HG03159 (cell line): Measurements from ENCODE around the gene OSBPL8.
A peak's percentile ranks its signal among the peaks of the same experiment; 100 is the strongest.
"Not testable (repeated sequence)": the region's sequence is repeated elsewhere in the genome, so short reads cannot be mapped to it uniquely, and the experiment has no call there.

Experiments
- ATAC-seq: cut with Tn5 transposase; IDR thresholded peaks from one replicate; pipeline ENCODE4 v1.9.1; 2021; ENCODE audit warnings: mild to moderate bottlenecking, moderate library complexity; ENCODE audit not compliant: unreplicated experiment

Gene OSBPL8

GRCh38 chr12:76428117-76428516 lies 131.5 kb downstream of the OSBPL8 start:
- no peak for ATAC-seq

DNA sequence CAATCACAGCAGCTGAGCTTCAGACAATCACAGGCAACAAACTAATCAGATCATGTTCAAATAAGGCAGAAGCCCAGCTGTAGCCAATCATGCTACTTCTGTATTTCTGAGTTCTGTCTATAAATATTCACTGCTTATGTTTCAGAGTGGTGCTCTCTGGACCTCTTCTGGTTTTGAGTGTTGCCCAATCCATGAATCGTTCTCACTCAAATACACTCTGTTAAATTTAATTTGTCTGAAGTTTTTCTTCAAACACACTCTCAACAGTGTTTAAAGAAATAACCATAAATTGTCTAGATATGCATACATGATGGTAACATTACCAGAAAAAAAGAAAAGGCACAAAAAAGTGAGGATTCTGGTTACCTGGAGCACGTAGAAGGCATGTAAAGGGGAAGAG lies 133.4 kb downstream of the OSBPL8 start:
- ATAC-seq: no peak

DNA sequence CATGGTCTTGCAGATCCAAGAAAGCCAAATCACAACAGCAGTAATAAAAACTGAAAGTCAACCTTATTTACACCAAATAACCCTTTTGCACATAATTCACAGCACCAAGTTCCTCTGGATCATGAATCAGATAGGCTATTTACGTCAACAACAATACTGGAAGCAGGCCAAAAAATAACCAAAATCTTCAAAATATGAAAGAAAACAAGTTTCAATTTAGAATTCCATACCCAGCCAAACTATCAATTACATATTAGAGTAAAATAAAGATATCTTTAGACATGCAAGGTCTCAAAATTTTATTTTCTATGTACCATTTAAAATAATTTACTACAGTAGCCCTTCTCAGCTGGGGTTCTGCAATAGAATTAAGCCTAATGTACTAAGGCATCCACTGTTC lies 134.6 kb downstream of the OSBPL8 start:
- ATAC-seq: no peak

DNA sequence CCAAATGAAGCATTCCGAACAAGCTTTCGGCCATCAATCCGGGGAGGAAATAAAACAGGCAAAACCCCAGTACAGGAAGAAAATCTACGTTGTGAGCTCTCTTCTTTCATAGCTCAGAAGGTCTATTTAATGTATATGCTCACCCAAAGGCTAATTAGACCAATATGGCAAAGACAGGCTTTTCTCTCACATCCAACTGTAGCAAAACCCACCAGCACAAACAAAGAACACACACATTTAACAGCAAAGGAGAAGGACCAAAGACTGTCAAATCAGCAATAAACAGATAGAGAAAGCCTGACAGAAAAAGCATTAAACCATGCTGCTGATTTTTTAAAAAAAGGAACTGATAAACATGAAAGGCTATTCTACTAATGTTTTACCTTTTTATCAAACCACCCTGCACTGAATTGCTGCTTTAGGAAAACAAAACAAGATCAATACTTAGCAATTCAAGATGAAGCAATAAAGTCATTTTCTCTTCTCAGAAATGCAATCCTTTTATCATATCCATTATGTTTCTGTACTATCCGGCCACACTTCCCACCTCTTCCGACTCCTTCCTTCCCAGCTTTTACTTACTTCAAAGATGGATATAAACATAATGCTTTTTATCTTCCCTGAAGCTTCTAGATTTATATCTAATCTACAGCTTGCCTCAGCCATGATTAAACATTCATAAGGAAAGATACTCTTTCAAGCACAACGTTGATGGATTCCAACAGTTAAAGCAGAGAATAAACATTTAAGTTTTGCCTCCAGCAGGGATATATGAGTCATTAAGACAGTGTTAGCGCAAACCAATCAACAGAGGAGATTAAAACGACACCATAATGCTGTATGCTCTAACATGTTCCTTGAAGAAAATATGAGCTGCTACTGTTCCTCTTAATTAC lies 136.8 kb downstream of the OSBPL8 start:
- ATAC-seq: no peak

GRCh38 chr12:76422154-76422542 lies 137.4 kb downstream of the OSBPL8 start:
- no peak for ATAC-seq

DNA sequence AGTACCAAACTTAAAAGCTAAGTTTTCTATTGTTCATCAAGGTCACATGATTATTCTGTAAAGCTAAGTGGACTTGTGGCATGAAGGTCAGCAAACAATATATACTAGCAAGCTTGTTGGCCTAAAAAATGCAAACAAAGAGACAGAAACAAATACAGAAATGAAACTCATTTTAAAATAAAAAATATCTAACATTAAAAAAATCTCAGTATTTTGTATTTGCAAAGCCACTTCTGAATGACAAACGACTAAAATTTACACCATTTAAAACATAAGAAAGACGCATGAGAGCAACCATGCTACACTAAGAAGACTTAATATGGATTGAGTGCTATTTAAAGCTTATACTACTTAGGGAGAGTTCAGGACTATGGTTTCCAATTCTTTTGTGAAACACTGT lies 138.5 kb downstream of the OSBPL8 start:
- no peak for ATAC-seq

DNA sequence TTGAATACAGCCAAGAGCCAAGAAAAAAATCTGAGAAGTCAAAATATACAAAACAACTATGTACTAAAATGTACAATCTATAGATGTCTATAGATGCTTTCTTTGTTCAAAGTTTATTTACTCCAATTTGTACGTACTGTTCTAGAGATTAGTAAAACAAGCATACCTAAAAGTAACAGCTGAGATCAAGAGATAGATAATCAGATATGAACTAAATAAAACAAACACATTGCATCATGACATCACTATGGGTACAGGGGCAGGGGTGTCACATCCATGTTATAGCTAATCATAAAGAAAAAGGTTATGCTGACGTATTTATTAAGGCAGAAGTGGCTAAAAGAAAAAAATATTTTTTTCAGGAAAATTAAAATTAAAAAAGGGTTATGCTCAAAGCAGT lies 139.3 kb downstream of the OSBPL8 start:
- no peak for ATAC-seq

DNA sequence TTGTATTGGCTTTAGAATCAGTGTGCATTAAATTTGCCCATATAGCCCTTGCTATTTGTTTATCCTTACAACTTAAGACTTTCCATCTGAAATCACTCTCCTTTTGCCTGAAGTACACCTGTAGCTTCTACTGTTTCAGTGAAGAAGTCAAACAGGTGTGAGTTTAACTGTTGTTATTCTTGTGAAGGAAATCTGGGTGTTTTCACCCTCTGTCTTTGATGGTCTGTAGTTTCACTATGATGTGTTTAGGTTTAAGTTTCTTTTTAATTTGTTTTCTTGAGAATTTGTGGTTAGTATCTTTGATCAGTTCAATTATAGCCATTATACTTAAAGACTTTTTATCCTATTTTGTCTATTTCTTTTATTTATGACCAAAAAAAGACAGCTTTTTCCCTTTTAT lies 142.5 kb downstream of the OSBPL8 start:
- ATAC-seq: peak; percentile 66

DNA sequence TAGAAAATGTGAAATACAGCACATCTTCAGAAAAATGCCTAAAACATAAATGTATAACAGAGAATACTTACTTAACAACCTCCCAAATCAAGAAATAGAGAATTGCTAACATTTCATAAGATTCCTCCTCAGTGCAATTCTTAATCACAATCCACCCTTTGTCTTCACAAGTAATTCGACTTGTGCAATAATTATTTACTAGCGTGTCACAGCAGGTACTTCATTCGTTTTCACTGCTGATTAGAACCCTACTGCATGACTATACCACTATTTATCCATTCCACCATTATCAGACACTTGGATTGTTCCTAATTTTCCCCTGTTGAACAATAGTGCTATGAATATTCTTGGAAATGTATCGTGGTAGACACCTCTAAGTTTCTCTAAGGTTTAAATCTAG lies 146.4 kb downstream of the OSBPL8 start:
- no peak for ATAC-seq

DNA sequence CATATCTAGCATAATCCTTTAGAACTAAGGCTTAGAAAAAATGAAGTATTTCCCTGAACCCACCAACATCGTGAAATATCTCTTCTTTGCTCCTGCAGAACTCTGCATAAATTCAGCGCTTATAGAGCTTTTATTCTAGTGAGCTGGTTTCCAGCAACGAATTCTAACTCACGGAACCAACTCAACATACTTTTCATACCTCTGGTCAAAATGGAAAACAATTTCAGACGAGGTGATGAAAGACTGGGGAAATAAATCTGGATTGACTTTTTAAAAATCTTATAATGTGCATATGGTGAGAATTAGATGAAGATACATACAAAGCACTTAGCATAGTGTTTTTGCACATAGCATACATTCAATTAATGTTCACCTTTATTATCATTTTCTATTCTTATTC lies 148.8 kb downstream of the OSBPL8 start:
- ATAC-seq: no peak

GRCh38 chr12:76410371-76410770 lies 149.2 kb downstream of the OSBPL8 start:
- no peak for ATAC-seq

DNA sequence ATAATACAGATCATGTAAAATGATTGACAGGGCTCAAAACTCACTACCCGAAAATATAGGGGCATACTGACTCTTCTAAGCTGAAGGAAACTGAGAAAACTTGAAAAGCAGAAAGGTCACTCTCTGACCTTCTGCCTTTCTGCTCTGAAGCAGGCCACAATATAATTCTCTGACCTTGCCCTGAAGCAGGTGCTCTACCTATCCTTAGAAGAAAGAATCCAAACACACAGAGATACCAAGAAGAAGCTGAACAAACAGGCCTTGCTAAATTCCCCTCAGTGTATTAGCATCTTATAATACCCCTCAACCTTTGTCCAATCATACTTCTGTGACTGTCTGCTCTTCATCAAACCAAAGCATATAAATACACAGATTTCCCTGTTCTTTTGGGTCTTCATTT lies 150.5 kb downstream of the OSBPL8 start:
- no peak for ATAC-seq

DNA sequence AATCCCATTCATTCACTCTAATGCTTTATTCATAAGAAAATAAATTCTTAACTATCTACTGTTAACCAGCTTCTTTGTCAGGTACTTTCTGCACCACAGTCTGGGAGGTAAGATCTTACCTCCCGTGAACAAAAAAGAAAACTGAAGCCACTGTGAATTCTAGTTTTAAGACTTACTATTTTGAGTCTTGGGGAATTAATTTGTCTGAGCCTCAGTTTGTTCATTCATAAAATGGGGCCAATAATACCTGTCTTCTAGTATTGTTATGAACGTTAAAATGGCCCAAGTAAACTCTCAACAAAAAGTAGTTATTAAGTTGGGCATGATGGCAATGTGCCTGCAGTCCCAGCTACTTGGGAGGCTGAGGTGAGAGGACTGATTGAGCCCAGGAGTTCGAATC lies 151.9 kb downstream of the OSBPL8 start:
- ATAC-seq: no peak

GRCh38 chr12:76402259-76402658 lies 157.3 kb downstream of the OSBPL8 start:
- no peak for ATAC-seq

DNA sequence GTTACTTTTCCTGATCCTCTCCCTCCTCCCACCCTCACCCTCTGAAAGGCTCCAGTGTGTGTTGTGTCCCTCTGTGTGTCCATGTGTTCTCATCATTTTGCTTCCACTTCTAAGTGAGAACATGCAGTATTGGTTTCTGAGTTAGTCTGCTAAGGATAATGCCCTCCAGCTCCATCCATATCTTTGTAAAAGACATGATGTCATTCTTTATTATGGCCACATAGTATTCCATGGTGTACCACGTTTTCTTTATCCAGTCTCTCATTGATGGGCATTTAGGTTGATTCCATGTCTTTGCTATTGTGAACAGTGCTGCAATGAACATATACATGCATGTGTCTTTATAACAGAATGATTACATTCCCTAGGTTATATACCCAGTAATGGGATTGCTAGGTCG lies 159.4 kb downstream of the OSBPL8 start:
- no peak for ATAC-seq

GRCh38 chr12:76399040-76399439 lies 160.5 kb downstream of the OSBPL8 start:
- no peak for ATAC-seq

DNA sequence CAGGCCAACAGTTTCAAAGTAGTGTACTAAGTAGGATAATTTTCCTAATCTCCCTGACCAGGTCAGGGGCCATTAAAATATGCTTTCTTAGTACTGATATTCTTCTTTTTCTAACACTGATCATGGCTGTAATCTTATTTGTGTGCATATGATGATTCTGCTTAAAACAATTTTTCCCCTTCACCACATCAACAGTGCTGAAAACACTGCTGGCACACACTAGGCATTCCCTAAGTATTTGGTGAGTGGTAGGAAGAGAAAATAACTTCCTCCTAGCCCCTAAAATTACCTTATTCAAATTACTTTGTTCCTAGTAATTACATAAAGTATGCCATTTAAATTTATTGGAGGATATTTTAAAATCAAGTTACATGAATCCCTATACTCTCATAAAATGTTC lies 161.5 kb downstream of the OSBPL8 start:
- no peak for ATAC-seq

DNA sequence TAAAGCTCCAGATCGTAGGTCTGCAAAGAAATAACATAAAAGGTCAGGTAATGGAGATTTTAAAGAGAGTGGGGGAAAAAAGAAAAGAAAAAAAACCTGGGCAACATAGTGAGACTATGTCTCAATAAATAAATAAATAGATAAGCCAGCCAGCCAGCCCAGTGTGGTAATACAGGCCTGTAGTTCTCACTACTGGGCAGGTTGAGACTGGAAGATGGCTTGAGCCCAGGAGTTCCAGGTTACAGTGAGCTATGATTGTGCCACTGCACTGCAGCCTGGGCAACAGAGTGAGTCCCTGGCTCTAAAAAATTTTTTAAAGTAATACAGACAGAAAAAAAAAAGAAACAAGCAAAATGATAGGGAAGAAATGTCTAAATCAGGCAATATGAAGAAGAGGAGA lies 168.1 kb downstream of the OSBPL8 start:
- no peak for ATAC-seq

DNA sequence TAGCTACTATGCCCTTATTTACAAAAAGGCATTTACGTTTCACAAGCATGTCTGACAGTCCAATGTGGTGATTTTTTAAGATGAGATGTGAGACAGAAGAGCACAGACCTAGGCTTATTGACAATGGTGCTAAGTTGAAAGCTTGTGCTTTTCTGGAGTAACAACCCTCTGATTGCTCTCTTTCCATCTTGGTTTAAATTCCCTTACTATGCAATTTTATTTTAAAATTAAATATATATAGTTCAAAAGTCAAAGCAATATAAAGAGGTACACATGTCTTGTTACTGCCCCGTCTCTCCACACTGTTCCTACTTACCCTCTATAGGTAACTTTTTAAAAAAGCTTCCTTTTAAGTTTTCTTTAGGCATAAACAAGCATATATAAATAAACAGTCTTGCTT lies 172.0 kb downstream of the OSBPL8 start:
- no peak for ATAC-seq

- no peak for ATAC-seq
Observed at GRCh38 chr12:76384560-76384959, 175.0 kb downstream of the OSBPL8 start.

DNA sequence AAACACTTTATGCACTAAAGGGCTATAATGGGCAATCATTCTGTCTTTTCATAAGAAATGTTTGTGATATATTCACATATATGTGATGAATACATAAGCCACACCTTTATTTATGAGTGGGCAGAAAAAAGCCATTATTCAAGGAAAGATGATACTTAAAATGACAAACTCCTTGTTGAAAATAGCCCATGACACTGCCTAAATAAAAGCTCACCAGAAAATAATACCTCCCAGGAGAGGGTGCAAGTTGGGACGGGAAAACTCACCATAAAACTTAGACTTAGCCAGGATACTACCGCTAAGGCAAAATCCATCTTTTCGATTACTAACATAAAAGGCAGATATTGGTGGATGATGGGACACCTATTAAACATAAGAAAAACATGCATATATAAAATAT lies 175.6 kb downstream of the OSBPL8 start:
- ATAC-seq: no peak

DNA sequence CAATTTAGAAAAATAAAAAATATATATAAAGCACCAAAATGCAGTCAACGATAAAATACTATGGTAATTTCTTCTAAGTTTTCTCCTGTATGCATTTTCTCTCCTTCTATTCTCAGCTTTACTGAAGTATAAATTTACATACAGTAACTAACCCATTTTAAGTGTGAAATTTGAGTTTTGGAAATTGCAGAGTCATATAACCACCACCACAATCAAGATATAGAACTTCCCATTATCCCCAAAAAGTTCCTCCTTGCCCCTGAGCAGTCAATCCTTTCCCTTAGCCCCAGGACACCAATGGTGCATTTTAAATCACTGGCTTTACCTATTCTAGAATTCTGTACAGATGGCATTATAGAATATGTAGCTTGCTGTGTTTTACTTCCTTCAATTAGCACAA lies 180.3 kb downstream of the OSBPL8 start:
- no peak for ATAC-seq

- ATAC-seq: not testable (repeated sequence)
Observed at GRCh38 chr12:76376876-76377275, 182.7 kb downstream of the OSBPL8 start.
